HK-2 (cell line): Measurements from ENCODE around the gene LRRC3B.

ENCODE experiments used
- DNase-seq: peaks from one replicate; pipeline ENCODE4 v3.0.0-alpha.2; 2018; ENCODE audit not compliant: unreplicated experiment

LRRC3B gene

DNA sequence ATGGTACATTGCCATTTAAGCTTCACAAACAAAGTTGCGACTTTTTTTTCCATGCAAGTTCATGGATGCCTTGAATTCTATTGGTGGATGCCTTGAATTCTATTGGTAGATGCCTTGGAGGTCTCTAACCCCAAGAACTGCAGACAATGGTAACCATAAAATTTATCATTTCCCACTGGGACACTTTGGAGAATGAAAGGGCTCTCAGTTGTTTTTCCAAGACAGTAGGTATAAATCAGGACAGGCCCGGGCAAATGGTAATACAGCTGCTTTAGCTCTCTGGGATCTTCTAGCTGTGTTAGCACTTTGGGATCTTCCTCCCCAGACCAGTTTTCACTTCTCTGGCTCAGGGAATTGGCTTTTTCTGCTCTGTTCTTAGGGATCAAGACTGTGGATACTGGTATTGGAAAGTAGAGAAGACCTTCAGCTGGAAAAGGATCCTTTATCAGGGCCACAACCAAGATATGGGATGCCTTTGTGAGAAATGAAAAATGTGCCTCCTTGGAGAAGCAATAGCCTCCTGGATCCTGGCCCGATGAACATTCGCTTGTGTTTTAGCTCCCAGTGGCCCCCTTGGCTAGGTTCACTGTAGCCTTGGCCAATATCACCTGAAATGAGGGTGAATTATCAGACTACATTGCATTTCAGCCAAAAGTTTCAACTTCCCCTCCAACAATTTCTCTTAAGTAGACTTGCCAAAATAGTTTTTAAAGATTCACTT lies 8.3 kb downstream of the LRRC3B start:
- DNase-seq = no peak

DNA sequence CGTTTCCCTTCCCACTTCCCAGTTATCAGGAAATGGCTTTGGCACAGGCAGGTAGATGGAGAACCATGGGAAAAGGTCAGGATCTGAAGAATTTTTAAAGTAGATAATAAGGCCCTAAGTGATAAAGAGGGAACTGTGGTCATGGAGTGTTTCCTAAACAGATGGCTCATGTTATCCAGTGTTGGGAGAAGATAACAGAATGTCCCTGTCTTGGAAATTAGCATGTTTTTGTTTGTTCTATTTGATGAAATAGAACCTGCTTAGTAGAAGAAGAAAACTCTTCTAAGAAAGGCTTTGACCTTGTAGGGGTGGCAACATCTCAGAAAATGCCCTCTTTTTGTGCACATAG lies 8.8 kb downstream of the LRRC3B start:
- no peak for DNase-seq

DNA sequence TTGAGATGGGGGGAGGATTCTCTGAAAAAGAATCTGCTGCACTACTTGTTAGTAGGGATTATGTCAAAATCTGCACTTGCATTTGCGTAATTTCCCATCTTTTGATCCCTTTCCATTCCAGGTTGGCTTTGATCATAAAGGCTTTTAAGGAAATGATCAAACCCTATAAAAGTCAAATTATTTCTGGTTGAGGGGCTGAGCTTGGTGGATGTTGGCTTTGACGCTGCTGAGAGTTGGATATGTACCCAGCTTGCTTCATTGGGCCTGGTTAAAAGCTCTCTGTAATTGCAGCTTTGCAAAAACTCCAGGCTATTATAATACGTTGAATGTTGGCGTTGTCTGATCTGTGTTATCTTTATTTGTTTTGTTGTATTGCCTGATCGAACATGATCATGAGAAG lies 12.0 kb downstream of the LRRC3B start:
- no peak for DNase-seq

DNA sequence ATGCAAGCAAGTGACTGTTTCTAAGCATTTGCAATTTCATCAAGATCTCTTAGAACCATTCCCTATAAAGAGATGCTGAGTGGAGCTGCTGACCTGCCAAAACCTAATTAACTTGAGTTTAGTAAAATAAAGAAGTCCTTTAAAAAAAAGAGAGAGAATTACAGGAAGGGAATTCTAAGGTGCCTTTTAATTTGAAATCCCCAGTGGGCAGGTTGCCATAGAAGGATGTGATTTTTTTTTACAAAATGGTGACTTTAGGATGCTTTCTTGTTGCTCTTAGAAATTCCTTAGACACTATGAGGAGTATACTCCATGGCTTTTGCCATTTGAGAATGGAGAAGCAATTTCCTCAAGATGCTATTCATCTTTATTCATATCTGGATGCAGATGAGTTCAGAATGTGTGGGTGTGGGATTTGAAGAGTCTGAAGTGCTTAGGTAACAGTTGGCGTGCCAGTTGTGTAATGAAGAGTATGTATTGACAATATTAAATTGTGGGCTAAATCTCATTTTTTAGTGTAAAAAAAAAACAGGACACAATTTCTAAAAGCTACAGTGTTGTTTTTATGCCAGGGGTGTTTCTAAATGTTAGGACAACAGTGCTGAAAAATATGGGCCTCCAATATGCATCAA lies 13.6 kb downstream of the LRRC3B start:
- DNase-seq = no peak

DNA sequence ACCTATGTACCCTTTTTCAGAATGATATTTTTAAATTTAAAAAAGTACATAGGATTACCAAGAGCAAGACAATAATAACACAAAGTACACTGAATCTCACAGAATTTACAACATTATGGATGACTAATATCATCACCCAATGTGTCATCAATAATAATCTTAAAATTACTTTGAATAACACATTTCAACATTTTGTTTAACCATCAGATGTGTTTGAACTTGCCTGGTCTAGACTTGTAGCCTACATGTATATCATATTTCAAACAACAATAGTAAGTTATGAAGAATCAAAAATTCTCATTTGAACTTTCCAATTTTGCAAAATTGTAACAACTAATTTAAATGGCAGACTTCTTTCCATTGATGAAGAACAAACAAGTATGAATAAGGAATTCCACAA lies 15.1 kb downstream of the LRRC3B start:
- DNase-seq = no peak

DNA sequence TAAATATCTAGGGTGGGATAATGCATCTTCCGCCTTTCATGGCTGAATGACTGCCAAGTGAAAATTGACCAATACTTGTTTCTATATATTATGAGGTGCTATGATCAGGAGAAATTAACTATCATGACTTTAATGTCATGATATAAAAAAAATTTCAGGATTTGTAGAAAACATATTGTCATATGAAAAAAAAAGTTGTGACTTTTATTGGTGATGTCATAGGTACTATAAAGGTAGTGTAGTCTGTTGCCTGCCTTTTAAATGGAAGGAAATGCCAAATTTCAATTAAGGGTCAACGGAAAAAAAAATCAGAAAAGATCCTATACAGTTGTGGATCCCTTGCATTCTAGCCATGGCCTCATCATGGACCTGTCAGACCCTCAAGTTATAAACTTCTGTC lies 15.5 kb downstream of the LRRC3B start:
- DNase-seq = no peak

DNA sequence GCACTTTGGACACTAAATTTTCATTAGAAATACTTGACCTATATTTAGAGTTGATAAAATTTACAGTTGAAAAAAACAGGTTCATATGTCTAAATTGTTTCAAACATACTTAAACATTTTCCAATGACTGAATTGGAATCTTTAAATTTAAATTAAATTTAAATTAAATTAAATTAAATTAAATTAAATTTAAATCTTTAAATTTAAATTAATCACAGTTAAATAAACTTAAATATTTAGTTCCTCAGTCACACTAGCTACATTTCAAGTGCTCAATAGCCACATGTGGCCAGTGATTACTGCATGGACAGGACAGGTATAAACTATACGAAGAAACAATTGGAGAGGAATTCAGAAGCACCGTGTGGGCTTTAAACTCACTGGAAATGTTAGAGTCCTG lies 16.8 kb downstream of the LRRC3B start:
- DNase-seq = no peak

DNA sequence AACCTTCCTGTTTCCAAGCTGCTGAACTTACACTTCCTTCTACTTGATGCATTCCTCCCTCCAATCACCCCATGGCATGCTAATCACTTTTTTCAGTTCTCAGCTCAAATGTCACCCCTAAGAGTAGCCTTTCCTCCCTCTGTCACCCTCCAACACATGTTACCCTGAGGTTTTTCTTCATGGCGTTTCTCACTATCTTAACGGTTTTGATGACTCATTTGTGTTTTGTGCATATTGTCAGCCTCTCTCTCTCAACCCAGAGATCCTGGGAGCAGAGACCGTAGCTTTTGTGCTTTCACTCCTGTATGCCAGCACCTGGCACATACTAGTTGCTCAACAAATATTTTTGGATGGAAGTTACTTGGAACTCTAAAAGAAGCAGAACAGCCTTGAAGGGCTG lies 24.5 kb downstream of the LRRC3B start:
- DNase-seq = no peak

DNA sequence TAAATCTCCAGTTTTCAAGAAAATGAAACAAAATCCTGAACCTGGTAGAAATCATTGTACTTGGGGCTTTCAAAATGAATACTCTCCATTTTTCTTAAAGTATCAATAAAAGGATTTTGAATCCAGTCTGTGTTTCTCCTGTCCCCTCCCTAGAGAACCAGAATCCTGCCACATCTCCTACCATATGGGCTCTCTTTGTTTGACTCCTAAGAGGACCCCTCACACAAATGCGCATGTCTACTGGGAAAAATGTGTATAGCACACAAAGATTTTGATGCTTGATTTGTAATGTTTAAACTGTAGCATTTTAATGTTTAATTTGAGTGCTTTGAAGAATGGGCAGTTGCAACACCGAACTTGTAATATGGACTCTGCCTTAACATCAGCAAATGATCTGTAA lies 25.9 kb downstream of the LRRC3B start:
- DNase-seq = no peak

DNA sequence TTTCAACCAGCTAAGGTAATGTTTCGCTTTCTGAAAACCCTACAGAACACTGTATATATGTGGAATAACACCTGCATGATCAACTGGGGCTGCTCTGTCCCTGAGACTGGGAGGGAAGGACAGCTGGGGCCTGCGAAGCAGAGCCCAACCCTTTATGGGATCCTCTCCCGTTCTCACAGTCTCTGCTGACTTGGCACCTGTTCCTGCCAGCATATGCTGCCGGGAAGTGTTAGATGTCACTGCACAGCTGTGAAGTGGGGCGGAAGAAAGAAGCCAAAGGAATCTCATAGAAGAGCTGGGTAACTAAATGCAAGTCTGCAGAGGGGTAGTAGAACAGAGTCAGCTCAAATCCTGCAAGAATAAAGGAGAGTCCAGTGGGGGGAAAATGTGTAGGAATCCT lies 29.6 kb downstream of the LRRC3B start:
- DNase-seq = no peak

DNA sequence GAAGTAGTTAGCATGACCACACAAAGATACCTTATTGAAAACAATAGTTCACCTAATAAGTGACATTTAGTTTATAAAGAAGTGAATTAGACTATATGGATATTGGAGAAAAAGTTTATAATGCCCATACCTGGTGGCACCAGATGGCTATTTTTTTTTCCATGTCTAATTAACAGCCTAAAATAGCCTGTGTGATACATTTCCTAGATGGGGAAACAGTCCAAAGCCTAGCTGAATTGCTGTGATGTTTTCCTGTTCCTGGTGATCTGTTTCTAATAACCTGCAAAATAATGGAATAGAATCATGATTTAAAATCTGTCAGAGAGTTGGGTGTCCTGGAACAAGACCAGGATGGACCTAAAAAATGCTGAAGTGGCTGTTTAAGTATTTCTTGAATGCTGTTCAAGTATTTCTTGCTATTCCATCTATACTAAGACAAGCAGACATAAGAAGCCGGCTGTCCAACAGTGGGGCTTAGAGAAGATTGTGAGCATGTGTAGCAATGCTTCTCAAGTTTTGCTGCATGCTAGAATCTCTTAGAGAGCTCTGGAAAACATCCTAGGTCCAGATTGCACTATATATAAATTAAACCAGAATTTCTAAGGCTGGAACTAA lies 31.3 kb downstream of the LRRC3B start:
- DNase-seq = no peak

DNA sequence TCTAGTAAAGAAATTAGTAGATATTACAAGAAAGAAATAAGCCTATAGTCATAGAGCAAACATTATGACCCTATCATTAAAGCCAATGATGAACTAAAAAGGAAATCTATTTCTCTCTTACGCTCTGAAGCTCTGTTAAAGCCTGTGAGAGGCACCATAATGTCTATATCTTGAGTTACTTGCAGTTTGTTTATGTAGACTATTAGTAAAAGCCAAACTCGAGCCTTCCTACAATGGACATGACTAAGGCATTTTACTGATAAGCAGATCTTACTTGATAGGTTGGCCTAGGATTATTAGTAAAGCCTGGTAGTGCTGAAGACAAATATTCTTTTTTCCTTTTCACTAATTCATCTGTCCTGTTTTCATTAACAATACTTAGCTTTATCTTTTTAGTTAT lies 32.7 kb downstream of the LRRC3B start:
- DNase-seq = no peak

DNA sequence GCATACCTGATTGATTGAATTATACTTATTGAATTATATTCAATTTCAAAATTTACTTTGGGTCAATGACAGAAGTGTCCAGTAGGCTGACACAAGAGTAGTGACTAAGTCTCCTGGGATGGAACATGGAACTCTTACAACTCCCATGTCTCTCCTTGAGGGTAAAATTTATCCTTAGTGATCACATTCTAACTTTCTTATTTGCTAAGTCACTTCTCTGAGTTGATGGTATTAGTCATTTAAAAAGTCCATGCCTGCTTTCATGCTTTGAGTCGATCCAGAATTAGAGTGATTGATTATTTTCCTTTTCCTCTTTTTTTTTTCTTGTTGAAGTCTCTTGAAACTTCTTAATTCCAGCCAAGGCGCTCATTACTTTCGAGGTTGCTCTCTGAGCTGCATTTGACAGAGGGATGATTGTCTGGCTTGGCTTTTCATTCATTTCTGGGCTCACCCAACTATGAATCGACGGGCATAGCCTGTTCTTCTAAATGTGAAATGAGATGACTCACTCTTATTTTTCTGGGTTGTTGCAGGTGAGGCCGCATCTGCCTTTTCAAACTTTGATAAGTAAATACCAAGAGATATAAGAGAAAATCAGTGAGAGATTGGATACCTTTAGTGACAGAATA lies 34.9 kb downstream of the LRRC3B start:
- DNase-seq = no peak

DNA sequence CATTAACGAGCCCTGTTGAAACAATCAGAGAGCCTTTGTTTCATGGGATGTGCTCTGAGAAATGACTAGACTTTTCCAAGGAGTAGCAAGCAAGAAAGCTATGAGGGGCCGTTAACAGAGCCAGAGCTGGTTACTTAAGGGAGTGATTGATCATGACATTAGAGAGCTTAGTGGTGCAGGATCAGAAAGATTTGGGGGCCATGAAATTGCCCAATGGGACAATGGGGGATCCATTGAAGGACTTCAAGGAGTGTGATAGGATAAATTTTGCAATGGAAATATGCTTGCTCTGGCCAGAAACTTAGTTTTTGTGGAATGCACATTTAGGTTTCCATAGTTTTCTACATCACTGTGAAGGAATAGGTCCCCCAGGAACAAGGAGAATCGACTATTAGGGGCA lies 45.6 kb downstream of the LRRC3B start:
- no peak for DNase-seq

DNA sequence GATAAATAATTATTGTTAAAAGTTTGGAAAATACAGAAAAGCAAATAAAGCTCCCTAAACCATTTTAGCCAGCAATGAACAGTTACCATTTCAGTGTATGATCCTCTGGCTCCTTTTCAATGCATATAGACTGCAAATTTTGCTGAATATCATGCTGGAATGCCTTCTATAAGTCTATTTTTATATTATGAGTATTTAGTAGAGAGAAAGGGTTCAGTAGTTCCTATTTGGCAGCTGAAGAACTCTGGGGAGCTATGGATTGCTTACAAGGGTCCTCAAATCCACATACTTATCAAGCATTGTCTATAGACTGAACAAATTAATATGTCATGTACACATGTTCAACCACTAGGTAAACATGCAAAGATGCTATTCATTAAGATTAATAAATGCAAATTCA lies 46.1 kb downstream of the LRRC3B start:
- DNase-seq = no peak

DNA sequence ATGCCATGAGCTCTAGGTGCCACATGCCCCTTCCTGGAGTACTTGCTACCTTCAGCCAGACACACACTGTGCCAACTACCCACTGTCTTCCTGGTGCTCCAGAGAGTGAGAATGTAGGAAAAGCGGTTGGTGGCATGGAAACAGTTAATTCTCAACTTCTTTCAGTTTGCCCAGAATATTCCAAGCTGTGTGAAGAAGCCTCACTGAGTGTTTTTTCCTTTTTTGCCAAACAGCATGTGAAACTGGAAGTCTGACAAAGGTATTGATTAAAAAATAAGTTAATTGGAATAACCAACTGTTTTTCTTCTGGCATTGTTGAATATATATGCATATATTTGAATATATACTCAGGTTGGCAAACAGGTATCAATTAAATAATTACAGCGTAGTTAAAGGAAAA lies 52.8 kb downstream of the LRRC3B start:
- no peak for DNase-seq

DNA sequence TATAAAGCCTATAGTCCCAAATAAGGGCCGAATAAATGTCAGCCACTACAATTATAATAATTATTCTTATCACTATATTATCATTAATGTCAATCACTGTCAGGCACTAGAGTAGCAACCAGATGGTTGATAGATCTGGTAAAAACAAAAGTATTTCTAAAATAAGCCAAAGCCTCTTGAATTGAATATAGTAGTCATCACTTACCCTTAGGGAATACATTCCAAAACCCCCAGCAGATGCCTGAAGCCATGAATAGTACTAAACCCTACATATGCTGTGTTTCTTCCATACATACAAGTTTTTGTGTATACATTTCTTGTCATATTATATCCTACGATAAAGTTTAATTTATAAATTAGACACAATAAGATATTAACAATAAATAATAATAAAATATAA lies 59.1 kb downstream of the LRRC3B start:
- DNase-seq = no peak

DNA sequence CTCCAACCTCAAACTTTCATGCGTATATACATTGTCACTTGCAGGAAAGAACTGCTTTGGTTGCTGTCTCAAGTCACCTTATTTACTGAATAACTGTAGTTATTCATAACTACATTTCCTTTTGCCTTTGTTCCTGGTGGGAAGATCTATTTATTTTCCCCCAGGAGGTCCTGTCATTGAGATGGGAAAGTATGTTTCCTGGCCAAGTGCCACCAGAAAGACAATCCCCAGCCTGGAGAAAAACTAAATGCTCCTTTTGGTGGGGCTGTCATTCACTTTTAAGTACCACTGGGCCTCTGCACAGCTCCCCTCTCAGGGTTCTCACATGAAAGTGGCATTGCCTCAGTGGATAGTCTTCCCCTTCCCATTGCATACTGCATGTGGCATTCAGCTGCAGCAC lies 59.8 kb downstream of the LRRC3B start:
- DNase-seq = no peak

DNA sequence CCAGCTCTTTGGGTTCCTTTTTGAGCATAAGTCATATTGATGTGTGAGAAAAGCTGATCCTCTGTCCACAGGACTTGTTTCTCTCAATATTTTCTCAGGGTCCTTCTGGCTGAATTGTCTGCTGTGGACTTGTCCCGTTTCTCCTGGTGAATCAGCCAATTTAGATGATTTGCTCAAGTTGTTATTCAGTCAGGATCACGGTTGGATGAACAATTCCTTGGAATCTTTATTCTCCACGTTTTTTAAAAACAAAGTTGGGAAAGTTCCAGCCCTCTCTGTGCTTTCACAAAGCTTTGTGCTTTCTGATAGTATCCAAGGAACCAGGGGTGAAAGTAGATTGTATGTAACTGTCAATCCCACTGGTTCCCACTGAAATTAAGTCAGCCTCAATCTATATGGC lies 61.3 kb downstream of the LRRC3B start:
- no peak for DNase-seq

DNA sequence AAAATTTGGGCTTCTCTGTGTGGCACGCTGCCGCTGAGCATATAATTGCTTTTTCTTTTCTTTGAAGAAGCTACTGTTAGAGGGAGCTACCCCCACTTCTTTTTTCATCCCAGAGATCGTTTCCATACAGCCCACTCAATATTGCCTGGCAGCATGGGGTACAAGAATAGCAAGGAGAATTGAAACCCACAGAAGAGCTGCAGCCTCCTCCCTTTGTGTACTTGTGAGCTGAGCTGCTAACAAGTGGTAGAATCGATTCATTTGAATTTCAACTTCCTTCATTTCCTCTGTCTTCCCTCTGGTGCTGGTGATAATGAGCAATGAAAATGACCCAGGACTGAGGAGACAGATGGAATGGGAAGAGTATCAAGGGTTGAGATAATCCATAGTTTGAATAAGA lies 64.9 kb downstream of the LRRC3B start:
- DNase-seq = no peak

DNA sequence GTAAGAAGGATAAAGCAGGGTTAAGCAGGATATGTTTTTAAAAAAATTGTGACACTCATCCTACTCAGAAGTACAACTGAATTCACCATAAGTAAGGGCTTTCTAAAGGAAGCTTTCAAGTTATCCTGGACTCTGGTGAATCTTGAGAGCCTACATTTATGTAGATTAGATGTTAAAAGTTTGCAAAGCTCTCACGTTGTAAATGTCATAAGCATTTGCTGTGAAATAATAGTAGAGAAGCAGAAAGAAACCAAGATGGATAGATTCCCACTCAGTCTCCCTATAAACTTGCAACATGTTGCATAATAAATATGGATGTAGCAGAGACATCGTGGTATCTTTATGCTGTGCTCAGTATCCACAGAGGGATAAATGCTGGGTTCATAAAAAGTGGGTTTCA lies 77.0 kb downstream of the LRRC3B start:
- no peak for DNase-seq

DNA sequence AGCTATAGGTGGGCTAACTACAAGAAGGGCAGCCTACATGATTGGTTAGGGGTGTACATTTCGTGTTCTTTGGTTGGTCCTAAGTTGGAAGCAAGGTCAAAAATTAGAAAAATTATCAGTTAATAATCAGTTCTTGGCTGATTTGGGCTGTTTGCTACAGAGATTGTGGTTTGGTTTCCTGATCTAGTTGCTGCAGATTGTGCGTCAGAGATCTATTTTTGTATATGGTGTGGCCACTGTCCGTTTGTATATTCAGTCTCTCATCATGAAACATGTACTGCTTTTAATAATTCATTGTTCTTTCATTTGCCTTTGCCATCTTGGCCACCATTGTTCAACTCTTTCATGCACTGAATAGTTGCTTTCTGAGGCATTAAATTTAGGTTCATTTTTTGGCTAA lies 80.9 kb downstream of the LRRC3B start:
- no peak for DNase-seq

DNA sequence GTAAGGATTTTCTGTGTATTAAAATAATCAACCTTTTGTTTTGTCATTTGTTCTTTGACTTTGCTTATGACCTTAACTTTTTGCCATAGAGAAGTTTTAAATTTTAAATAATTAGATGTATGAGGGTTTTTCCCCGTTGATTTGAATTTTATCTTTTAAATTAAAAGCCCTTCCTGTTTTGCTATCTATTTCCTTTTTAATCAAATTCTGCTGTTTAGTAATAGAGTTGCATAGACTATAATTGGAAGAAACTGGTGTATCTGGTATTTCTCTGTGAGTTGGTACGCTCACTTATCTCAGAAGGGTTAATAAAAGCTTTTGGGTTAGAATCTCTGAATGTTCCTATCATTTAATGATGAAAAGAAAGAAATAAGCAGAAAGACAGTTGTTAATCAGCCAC lies 82.2 kb downstream of the LRRC3B start:
- no peak for DNase-seq
